Spinal cord (tissue), 10 donors: Measurements from ENCODE around the gene P3H3. TPM values are rescaled to one million over a fixed set of nuclear protein-coding genes. Genes with fewer than 3 reads are reported as not detected.

Experiments
- DNase-seq, 6 donors: peaks; one replicate each; pipeline versions ENCODE4 v3.0.0 to v3.0.0-alpha.2; 2013 to 2015; ENCODE audit warnings: low spot score in 6 of 6, low read depth in 4 of 6
- H3K27ac ChIP-seq: one replicate; pipeline ENCODE4 v1.5.1; 2013; ENCODE audit warnings: low read depth, low read length, control low read depth
- H3K27me3 ChIP-seq: one replicate; pipeline ENCODE4 v1.6.1; 2013; ENCODE audit warnings: low read length; ENCODE audit not compliant: control insufficient read depth, insufficient read depth
- H3K36me3 ChIP-seq: one replicate; pipeline ENCODE4 v1.6.1; 2013; ENCODE audit warnings: low read length; ENCODE audit not compliant: control insufficient read depth, insufficient read depth
- H3K4me1 ChIP-seq: one replicate; pipeline ENCODE4 v1.6.1; 2013; ENCODE audit warnings: low read length; ENCODE audit not compliant: control insufficient read depth, insufficient read depth
- H3K4me3 ChIP-seq: one replicate; pipeline ENCODE4 v1.5.1; 2013; ENCODE audit warnings: low read depth, low read length, control low read depth
- H3K9me3 ChIP-seq: one replicate; pipeline ENCODE4 v1.6.1; 2013; ENCODE audit warnings: low read length; ENCODE audit not compliant: control insufficient read depth, insufficient read depth
- WGBS: methylation state at CpG from one replicate; pipeline ENCODE4 v1.1.5; 2013; ENCODE audit warnings: missing lambda C conversion rate; ENCODE audit not compliant: insufficient coverage; 5-methylcytosine and 5-hydroxymethylcytosine counted together
- polyA plus RNA-seq, 2 donors: library from polyadenylated mRNA; unstranded; fragments of 120-200 nt; gene quantifications; one replicate each; pipeline ENCODE4 v1.2.1, GENCODE V29; 2013; ENCODE audit not compliant: insufficient read length in 2 of 2
- total RNA-seq, 2 donors: library from RNA; depleted of rRNA in 1 of 2; stranded (reverse); fragments of 120-200 nt in 1 of 2; fragments of >200 nt in 1 of 2; gene quantifications; one replicate each; pipeline versions ENCODE4 v1.2.3 to v1.2.4, GENCODE V29; 2013 to 2014
- donor health status: healthy.

Gene P3H3
- total and polyA plus RNA-seq, 4 donors, result 22.7 to 42.3 (median 27.2) TPM

GRCh38 chr12:6819106-6820030 is 8.8 kb upstream of the P3H3 start:
- H3K27me3 ChIP-seq, result no peaks in the 10 kb centered on the region
- peak overlapping the region; percentile 89 for H3K27ac ChIP-seq
- H3K36me3 ChIP-seq, result peaks cover 11% of the 10 kb centered on the region
- no peaks in the 10 kb centered on the region for H3K9me3 ChIP-seq
- no peak overlapping the region for H3K4me3 ChIP-seq
- peaks cover 63% of the 10 kb centered on the region for H3K4me1 ChIP-seq
- DNase-seq, result no peak
- WGBS, result 75% methylated on average over 11 of the region's 13 CpGs

GRCh38 chr12:6820166-6820565 is 8.0 kb upstream of the P3H3 start:
- no peak overlapping the region for H3K4me3 ChIP-seq
- H3K27ac ChIP-seq, result peak overlapping the region; percentile 89
- peaks cover 19% of the 10 kb centered on the region for H3K36me3 ChIP-seq
- WGBS, result 35% methylated on average over 4 of the region's 5 CpGs
- peaks cover 71% of the 10 kb centered on the region for H3K4me1 ChIP-seq
- H3K27me3 ChIP-seq, result no peaks in the 10 kb centered on the region
- no peaks in the 10 kb centered on the region for H3K9me3 ChIP-seq
- no peak for DNase-seq

GRCh38 chr12:6821591-6822425 is 6.4 kb upstream of the P3H3 start, which contains the start of gene GPR162:
TSS of gene GPR162 (plus strand) at chr12:6821821. CDS start at chr12:6823899, 2,078 bp downstream.
- DNase-seq, result peak in 3 of 6 donors; percentile 44 to 92 (median 91)
- peaks cover 88% of the 10 kb centered on the region for H3K4me1 ChIP-seq
- 0% methylated on average over 7 of the region's 28 CpGs for WGBS

GRCh38 chr12:6822426-6823135 is 5.6 kb upstream of the P3H3 start:
- Histone ChIP-seq H3K4me3 (peak overlapping the region; percentile 72), H3K36me3 (peaks cover 37% of the 10 kb centered on the region), H3K4me1 (peaks cover 95% of the 10 kb centered on the region), H3K27me3 (no peaks in the 10 kb centered on the region), H3K27ac (peak overlapping the region; percentile 89), H3K9me3 (no peaks in the 10 kb centered on the region)
- no peak for DNase-seq
- WGBS, result 26% methylated on average over 3 of the region's 7 CpGs

More at GRCh38 chr12:6821591-6822425, 6.4 kb upstream of the P3H3 start, which contains the start of gene GPR162:
- Histone ChIP-seq H3K27me3 (no peaks in the 10 kb centered on the region), H3K9me3 (no peaks in the 10 kb centered on the region), H3K36me3 (peaks cover 34% of the 10 kb centered on the region), H3K4me3 (peak within 1 kb of the TSS; percentile 72), H3K27ac (peak within 1 kb of the TSS; percentile 89)

GRCh38 chr12:6823182-6824084 is 4.8 kb upstream of the P3H3 start:
- no peaks in the 10 kb centered on the region for H3K27me3 ChIP-seq
- peaks cover 94% of the 10 kb centered on the region for H3K4me1 ChIP-seq
- WGBS, result 57% methylated on average over 7 of the region's 12 CpGs
- DNase-seq, result peak in 1 of 6 donors; percentile 7
- H3K36me3 ChIP-seq, result peaks cover 37% of the 10 kb centered on the region
- H3K27ac ChIP-seq, result peak overlapping the region; percentile 4
- H3K9me3 ChIP-seq, result no peaks in the 10 kb centered on the region
- peak overlapping the region; percentile 1 for H3K4me3 ChIP-seq

- 83% methylated on average over 25 of the region's 37 CpGs for WGBS
- peak in 1 of 6 donors; percentile 13 for DNase-seq
- Histone ChIP-seq H3K36me3 (peaks cover 37% of the 10 kb centered on the region), H3K27ac (no peak overlapping the region), H3K27me3 (no peaks in the 10 kb centered on the region), H3K4me3 (no peak overlapping the region), H3K9me3 (no peaks in the 10 kb centered on the region), H3K4me1 (peaks cover 91% of the 10 kb centered on the region)
These were observed 4.0 kb upstream of the P3H3 start for GRCh38 chr12:6824085-6824775.

GRCh38 chr12:6824901-6825381 is 3.3 kb upstream of the P3H3 start:
- DNase-seq, result no peak
- peak overlapping the region; percentile 12 for H3K4me3 ChIP-seq
- H3K4me1 ChIP-seq, result peaks cover 91% of the 10 kb centered on the region
- H3K9me3 ChIP-seq, result no peaks in the 10 kb centered on the region
- peaks cover 41% of the 10 kb centered on the region for H3K36me3 ChIP-seq
- no peaks in the 10 kb centered on the region for H3K27me3 ChIP-seq
- peak overlapping the region; percentile 81 for H3K27ac ChIP-seq
- 48% methylated on average over 12 of the region's 12 CpGs for WGBS
